Right lobe of liver (tissue), 6 donors: ENCODE measurements around the gene RIMS3. TPM values are rescaled to one million over a fixed set of nuclear protein-coding genes. Genes with fewer than 3 reads are reported as not detected.

Experiments
- ATAC-seq, 4 donors: fragments of 200-7000 bp; cut with Tn5 transposase; one replicate each; pipeline ENCODE4 v1.9.1; 2020; ENCODE audit warnings: mild to moderate bottlenecking in 4 of 4, moderate library complexity in 4 of 4
- DNase-seq, 3 donors: peaks; one replicate each; pipeline ENCODE4 v3.0.0-alpha.2; 2020
- H3K27ac ChIP-seq, 3 donors: fragments of 200-600 bp; one replicate each; pipeline ENCODE4 v1.8.0; 2022
- H3K27me3 ChIP-seq, 2 donors: fragments of 200-600 bp; one replicate each; pipeline ENCODE4 v1.8.0; 2022
- H3K36me3 ChIP-seq, 4 donors: fragments of 200-600 bp; sonication (generic) in 1 of 4; one replicate each; pipeline versions ENCODE4 v1.5.1 to v1.8.0; 2017 to 2022; ENCODE audit warnings: control low read depth in 1 of 4
- H3K4me1 ChIP-seq, 4 donors: fragments of 200-600 bp; sonication (generic) in 1 of 4; one replicate each; pipeline versions ENCODE4 v1.5.1 to v1.8.0; 2017 to 2022; ENCODE audit warnings: control low read depth in 1 of 4
- H3K4me3 ChIP-seq, 3 donors: fragments of 200-600 bp; one replicate each; pipeline ENCODE4 v1.8.0; 2022
- H3K9me3 ChIP-seq, 4 donors: fragments of 200-600 bp; sonication (generic) in 1 of 4; one replicate each; pipeline versions ENCODE4 v1.5.1 to v1.8.0; 2017 to 2022; ENCODE audit warnings: control low read depth in 1 of 4
- CTCF ChIP-seq, 4 donors: fragments of 200-600 bp in 3 of 4; fragments of 450-650 bp in 1 of 4; IDR thresholded peaks; one replicate each; pipeline versions ENCODE4 v1.5.1 to v1.8.0; 2016 to 2022; ENCODE audit warnings: antibody characterized with exemption in 4 of 4, mild to moderate bottlenecking in 2 of 4
- POLR2A ChIP-seq: fragments of 450-650 bp; IDR thresholded peaks from one replicate; pipeline ENCODE4 v1.6.1; 2017; ENCODE audit warnings: antibody characterized with exemption, mild to moderate bottlenecking
- WGBS: methylation state at CpG from one replicate; pipeline ENCODE4 v1.1.6; 2018; ENCODE audit warnings: low coverage, low lambda C conversion rate; ENCODE audit not compliant: insufficient coverage; ENCODE audit errors: missing lambda C conversion rate; 5-methylcytosine and 5-hydroxymethylcytosine counted together
- intact Hi-C, 2 donors: fragments of 100-400 bp; cut with DNase I; formaldehyde crosslinking; loops; one replicate each; pipeline versions ENCODE4 v1.11.2 to v1.14.1; 2022
- total RNA-seq, 6 experiments: library from RNA; depleted of rRNA in 2 of 6; stranded (reverse); fragments of >200 nt in 2 of 6; fragmentation: NEBNext Ultra II Directional in 3 of 6; extraction: Animal tissue kit (Norgen Biotek cat#: 25700) in 3 of 6; gene quantifications; one replicate each; pipeline versions ENCODE4 v1.1.0 to v1.2.4, GENCODE V29; 2016 to 2023
- donor health status: DM: no; HTN: yes; CAD: no.
- donor health status: DM: no; HTN: no; CAD: no.
- donor health status: DM: no; HTN: no; CAD: no.
- donor health status: DM: no; HTN: yes; CAD: no.
- donor health status: DM: no; HTN: yes; CAD: no.

Gene RIMS3
- total RNA-seq, 6 experiments from 2014 or later: 0.35 to 1.4 (median 0.45) TPM

DNA sequence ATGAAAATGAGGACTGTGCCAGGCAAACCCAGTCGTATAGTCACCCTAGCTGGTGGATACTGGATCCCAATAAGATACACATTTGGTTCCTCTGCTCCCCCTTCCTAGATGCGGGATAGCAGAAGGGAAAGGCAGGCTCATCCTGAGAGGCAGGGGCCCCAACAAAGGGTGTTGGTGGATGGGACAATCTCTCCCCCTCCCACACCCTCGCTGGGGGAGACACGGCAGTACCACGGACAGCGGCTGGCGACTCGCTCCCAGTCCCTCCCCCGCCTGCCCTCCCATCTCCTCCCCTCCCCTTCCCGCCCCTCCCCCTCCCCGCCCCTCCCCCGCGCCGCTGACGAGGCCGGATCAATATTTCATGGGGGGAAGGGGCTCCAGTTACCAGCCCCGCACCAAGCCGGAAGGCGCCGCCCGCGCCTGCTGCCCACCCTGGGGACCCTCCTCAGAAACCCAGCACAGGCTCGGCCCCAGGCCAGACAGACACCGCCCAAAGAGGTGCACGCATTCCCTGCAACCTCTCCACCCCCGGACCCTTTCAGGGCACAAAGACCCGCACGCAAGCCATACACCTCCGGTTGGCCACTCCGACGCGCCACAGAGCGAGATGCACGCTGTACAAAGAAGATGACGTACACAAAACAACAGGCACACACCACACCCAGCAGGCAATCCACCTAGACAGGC is 11.5 kb downstream of the RIMS3 start:
- Histone ChIP-seq H3K9me3 (no peaks in the 10 kb centered on the region), H3K27ac (no peak overlapping the region), H3K36me3 (no peaks in the 10 kb centered on the region), H3K4me3 (no peak overlapping the region), H3K4me1 (no peaks in the 10 kb centered on the region), H3K27me3 (no peaks in the 10 kb centered on the region)
- intact Hi-C loops: no loop called here
- ATAC-seq: no peak
- TF ChIP-seq CTCF (IDR thresholded peaks at IDR 0.05): no peak
- no peak for TF ChIP-seq POLR2A
- 50% methylated on average over 6 of the region's 35 CpGs for whole genome bisulfite sequencing
- no peak for DNase-seq

DNA sequence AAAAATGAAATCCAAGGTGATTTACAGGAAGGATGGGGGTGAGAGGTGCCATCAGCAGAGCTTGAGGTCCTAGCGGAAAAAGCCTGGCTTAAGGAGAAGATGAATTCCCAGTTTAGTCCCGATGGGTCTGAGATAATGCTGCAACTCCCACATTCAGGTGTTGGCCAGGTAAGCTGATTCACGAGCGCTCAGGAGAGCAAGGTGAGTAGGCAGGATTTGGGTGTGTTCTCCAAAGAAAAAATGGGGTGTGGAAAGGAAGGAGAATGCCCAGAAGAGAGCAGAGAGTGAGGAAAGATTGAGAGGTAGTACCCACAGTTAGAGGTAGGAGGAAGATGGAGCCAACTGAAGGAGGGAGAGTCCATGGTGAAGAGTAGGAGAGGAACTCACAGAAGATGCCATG is 12.5 kb downstream of the RIMS3 start:
- WGBS: 85% methylated on average over 4 of the region's 4 CpGs
- no peak for TF ChIP-seq POLR2A
- TF ChIP-seq CTCF (IDR thresholded peaks at IDR 0.05): no peak
- Histone ChIP-seq H3K27me3 (no peaks in the 10 kb centered on the region), H3K36me3 (no peaks in the 10 kb centered on the region), H3K4me3 (no peak overlapping the region), H3K27ac (no peak overlapping the region), H3K9me3 (no peaks in the 10 kb centered on the region), H3K4me1 (no peaks in the 10 kb centered on the region)
- no peak for DNase-seq
- no peak for ATAC-seq
- intact Hi-C loops: no loop called here

GRCh38 chr1:40652468-40652867 is 13.0 kb downstream of the RIMS3 start:
- 78% methylated on average over 5 of the region's 5 CpGs for WGBS
- TF ChIP-seq CTCF (IDR thresholded peaks at IDR 0.05) (no peak), POLR2A (no peak)
- ATAC-seq (no peak), DNase-seq (no peak)
- H3K27me3 ChIP-seq: no peaks in the 10 kb centered on the region
- H3K36me3 ChIP-seq: no peaks in the 10 kb centered on the region
- intact Hi-C loops: no loop called here
- no peak overlapping the region for H3K4me3 ChIP-seq
- no peak overlapping the region for H3K27ac ChIP-seq
- H3K4me1 ChIP-seq: no peaks in the 10 kb centered on the region
- H3K9me3 ChIP-seq: no peaks in the 10 kb centered on the region

- WGBS: 53% methylated on average over 8 of the region's 17 CpGs
- no peak overlapping the region for H3K4me3 ChIP-seq
- DNase-seq: no peak
- no peaks in the 10 kb centered on the region for H3K27me3 ChIP-seq
- H3K36me3 ChIP-seq: no peaks in the 10 kb centered on the region
- intact Hi-C loops: no loop called here
- ATAC-seq: no peak
- no peak for TF ChIP-seq POLR2A
- no peak overlapping the region for H3K27ac ChIP-seq
- no peaks in the 10 kb centered on the region for H3K4me1 ChIP-seq
- no peaks in the 10 kb centered on the region for H3K9me3 ChIP-seq
Observed at GRCh38 chr1:40651138-40651857, 14.2 kb downstream of the RIMS3 start.

DNA sequence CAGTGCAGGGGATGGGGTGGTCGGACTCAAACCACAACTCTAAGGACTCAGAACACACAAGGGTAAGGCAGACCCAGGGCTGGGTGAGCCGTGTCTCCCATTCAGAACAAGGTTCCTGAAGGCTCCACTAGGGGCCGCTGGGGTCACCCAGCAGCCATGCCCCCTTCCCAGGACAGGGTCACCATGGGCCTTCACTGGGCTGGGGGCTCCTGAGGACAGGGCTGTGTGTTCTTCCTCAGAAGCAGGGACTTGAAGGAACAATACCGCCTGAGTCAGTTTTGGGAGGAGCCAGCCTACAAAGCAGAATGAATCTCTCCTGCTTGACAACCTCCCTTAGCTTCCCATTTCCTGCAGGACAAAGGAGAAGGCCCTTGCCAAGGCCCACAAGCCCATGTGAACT is 15.4 kb downstream of the RIMS3 start:
- H3K36me3 ChIP-seq: no peaks in the 10 kb centered on the region
- TF ChIP-seq CTCF (IDR thresholded peaks at IDR 0.05) (peak in 2 of 4 donors; percentile 18 to 30), POLR2A (no peak)
- no peaks in the 10 kb centered on the region for H3K27me3 ChIP-seq
- ATAC-seq: peak in 3 of 4 donors; percentile 20 to 47 (median 37)
- intact Hi-C loops: no loop called here
- no peaks in the 10 kb centered on the region for H3K9me3 ChIP-seq
- no CpG with 5 or more reads among the region's 4 CpGs for WGBS
- H3K4me1 ChIP-seq: no peaks in the 10 kb centered on the region
- DNase-seq: no peak
- H3K27ac ChIP-seq: no peak overlapping the region
- H3K4me3 ChIP-seq: no peak overlapping the region
